ENCODE measurements around the gene NKX1-1.

DNA sequence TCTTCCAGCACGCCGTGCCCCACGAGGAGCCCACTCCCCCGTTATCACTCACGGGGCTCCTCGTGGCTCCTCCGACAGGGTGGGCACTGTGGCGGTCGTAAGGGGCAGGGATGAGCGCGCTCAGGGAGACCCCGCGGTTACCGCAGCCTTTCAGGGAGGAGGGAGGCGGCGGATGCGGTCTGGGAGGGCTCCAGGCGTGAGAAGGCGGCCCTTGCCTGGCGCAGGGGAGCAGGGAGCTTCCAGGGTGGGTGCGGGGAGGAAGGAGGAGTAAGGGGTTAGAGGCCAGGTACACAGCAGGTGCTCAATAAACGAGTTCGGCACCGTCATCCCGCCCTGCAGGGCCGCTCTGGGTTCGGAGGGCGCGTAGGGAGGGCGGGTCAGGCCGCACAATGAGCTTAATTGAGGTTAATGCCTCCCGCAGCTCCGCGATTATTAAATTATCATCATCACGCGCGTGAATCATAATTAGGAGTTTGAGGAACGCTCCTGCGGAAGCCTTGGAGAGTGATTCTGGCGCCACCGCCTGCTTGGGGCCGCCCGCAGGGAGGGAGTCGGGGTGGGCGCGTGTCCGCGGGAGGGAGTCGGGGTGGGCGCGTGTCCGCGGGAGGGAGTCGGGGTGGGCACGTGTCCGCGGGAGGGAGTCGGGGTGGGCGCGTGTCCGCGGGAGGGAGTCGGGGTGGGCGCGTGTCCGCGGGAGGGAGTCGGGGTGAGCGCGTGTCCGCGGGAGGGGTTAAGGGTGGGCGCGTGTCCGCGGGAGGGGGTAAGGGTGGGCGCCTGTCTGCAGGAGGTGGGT, 7.6 kb upstream of the NKX1-1 start:
- TF ChIP-seq, protein P1, sequence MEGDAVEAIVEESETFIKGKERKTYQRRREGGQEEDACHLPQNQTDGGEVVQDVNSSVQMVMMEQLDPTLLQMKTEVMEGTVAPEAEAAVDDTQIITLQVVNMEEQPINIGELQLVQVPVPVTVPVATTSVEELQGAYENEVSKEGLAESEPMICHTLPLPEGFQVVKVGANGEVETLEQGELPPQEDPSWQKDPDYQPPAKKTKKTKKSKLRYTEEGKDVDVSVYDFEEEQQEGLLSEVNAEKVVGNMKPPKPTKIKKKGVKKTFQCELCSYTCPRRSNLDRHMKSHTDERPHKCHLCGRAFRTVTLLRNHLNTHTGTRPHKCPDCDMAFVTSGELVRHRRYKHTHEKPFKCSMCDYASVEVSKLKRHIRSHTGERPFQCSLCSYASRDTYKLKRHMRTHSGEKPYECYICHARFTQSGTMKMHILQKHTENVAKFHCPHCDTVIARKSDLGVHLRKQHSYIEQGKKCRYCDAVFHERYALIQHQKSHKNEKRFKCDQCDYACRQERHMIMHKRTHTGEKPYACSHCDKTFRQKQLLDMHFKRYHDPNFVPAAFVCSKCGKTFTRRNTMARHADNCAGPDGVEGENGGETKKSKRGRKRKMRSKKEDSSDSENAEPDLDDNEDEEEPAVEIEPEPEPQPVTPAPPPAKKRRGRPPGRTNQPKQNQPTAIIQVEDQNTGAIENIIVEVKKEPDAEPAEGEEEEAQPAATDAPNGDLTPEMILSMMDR (IDR thresholded peaks at IDR 0.05; ENCODE audit: low read depth, low read length, poor library complexity, severe bottlenecking): no peak
- no peak for TF ChIP-seq EZH2phosphoT487 (IDR thresholded peaks at IDR 0.05; ENCODE audit: borderline replicate concordance, low read length)
